ENCODE measurements around the gene NPAS4. TPM values are rescaled to one million over a fixed set of nuclear protein-coding genes. Genes with fewer than 3 reads are reported as not detected.

NPAS4 gene
- total and polyA plus RNA-seq, 9 of the 15 experiments (the other 6 are each of a cell fraction or from before 2014, with no cell fraction given), result not detected

- TF ChIP-seq CBX3 (IDR thresholded peaks at IDR 0.05; ENCODE audit: borderline replicate concordance in 1 of 2, low read length in 2 of 2) (no peak; a peak in 1 of 3 replicates), XRCC5 (IDR thresholded peaks at IDR 0.05; ENCODE audit: low read depth, low read length) (no peak), ZNF444 (CRISPR knock-in tag; IDR thresholded peaks at IDR 0.05) (no peak), ZNF77 (CRISPR knock-in tag; IDR thresholded peaks at IDR 0.05) (no peak), SMAD4 (CRISPR knock-in tag; conservative IDR thresholded peaks at IDR 0.05) (no peak), NFIC (IDR thresholded peaks at IDR 0.05) (no peak), SIX5 (IDR thresholded peaks at IDR 0.05; ENCODE audit: borderline replicate concordance in 1 of 2, insufficient read depth in 1 of 2, low read depth in 1 of 2, low read length in 2 of 2) (peak in 1 of 2 experiments; percentile 3; a peak in 1 of 4 replicates), TBL1XR1 (IDR thresholded peaks at IDR 0.05; ENCODE audit: low read length in 2 of 2) (no peak; a peak in 1 of 4 replicates), NKRF (IDR thresholded peaks at IDR 0.05; ENCODE audit: borderline replicate concordance) (no peak), ZNF23 (CRISPR knock-in tag; IDR thresholded peaks at IDR 0.05) (no peak), ZBTB9 (CRISPR knock-in tag; IDR thresholded peaks at IDR 0.05) (no peak), ZNF551 (CRISPR knock-in tag; IDR thresholded peaks at IDR 0.05) (no peak), MLLT1 (IDR thresholded peaks at IDR 0.05) (no peak), KLF16 (IDR thresholded peaks at IDR 0.05) (no peak; the same call in 1 of the 2 replicates), ZBTB5 (IDR thresholded peaks at IDR 0.05) (no peak), MYNN (IDR thresholded peaks at IDR 0.05) (no peak), MYNN (CRISPR knock-in tag; IDR thresholded peaks at IDR 0.05) (no peak), ZNF764 (CRISPR knock-in tag; IDR thresholded peaks at IDR 0.05; ENCODE audit: low read depth) (no peak), RUNX1 (IDR thresholded peaks at IDR 0.05; ENCODE audit: low read depth) (no peak)
Observed at GRCh38 chr11:66371627-66372415, 49.0 kb upstream of the NPAS4 start, which contains the start of gene SLC29A2 (continued).
